Suppressor macrophage treated with lipopolysaccharide for 4 hours (primary cell): ENCODE results near the gene CPED1.

Experiments
- DNase-seq: peaks from one replicate; pipeline ENCODE4 v3.0.0-alpha.2; 2020

Gene CPED1

DNA sequence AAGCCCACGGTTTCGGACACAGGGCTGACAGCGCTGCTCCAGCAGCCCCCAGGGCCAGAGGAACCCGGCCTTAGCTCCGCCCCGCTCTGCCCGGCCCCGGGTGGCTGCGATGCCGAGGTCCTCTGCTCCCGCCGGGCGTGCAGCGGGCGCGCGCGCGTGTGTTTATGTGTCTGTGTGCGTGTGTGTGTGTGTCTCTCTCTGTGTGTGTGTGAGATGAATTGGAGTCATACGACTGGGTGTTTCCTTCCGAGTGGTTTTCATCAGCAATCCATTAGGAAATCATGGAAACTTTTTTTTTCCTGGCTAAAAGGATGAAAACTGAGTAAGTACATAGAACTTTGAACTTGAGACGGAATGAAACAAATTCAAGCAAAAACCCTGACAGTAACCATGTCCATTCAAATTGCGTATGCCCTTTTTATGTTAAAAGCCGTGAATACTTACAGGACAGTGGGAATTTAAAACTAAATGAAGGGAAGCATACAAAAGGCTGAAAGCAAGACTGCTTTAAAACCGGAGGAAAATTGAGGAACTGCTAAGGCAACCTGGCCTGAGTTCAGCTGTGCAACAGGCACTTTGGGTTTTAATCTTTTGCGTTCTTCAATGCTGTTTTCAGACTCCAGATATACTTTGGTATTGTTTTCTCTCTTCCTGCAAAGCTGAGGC lies at the start of gene CPED1:
CPED1 (plus strand) TSS at position 121 of the 666 bp plus-strand sequence. CDS start 911 bp downstream, outside the sequence.
- DNase-seq = peak; percentile 80

DNA sequence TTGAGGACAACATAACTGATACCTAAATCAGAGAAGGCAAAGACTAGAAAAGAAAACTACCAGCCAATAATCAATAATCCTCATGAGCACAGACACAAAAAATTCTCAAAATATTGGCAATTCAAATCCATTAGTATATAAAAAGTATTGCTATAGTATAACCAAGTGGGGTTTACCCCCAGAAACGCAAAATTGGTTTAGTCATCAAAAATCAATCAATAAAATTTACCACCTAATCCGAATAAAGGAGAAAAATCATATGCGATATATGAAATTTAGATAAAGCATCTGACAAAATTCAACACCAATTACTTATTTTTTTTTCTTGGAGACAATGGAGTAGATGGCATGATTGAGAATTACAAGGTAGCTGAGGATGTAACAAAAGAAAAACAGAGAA lies 49.2 kb upstream of the CPED1 start:
- no peak for DNase-seq

DNA sequence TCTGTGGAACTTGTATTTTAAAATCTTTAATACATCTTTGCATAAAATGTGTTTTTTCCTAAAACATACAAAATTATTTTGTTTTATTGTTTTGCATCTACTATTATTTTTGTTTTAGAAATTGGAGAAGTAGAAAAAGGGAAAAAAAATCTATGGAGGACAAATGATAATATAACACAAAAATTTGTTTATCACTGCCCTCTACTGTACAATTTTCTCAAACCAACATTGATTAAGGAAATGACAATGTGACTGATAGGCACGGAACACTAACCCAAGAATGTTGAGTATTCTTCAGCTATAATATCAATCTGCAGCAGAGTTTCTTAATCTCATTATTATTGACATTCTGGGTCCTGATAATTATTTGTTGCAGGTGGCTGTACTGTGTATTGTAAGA lies 47.4 kb upstream of the CPED1 start:
- DNase-seq = peak; percentile 55

DNA sequence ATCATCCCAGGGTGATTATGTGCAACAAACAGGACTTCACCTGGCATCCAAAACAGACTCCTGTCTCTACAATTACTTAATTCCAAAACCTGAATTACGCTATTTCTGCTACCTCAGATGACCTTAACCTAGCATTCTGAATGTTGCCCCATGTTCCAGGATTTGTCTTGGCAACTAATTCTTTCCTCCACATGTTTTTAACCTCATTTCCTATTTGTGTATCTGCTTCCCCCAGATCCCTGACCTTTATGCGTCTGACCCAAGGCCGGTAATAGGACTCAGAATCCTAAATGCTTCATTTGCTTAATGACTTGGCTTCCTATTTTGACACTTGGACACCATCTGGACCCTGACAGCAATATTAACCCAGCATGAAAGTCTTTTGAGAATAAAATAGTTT lies 46.7 kb upstream of the CPED1 start:
- DNase-seq = no peak

DNA sequence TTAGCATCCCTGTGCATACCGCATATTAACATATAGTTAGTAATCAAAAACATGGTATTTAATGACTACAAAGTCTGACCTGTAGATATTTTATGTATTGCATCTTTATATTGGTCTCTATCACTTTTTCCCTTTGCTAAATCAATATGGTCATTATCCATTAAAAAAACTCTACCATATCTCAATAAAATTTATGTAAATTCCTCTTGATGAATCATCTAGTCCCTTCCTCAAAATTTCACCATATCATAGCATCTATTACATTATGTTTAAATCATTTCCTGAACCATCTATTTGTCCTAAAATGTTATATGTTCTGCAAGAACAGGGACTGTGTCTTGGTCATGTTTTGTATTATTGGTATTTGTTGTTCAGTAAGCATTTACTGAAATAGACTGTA lies 45.6 kb upstream of the CPED1 start:
- DNase-seq = no peak

DNA sequence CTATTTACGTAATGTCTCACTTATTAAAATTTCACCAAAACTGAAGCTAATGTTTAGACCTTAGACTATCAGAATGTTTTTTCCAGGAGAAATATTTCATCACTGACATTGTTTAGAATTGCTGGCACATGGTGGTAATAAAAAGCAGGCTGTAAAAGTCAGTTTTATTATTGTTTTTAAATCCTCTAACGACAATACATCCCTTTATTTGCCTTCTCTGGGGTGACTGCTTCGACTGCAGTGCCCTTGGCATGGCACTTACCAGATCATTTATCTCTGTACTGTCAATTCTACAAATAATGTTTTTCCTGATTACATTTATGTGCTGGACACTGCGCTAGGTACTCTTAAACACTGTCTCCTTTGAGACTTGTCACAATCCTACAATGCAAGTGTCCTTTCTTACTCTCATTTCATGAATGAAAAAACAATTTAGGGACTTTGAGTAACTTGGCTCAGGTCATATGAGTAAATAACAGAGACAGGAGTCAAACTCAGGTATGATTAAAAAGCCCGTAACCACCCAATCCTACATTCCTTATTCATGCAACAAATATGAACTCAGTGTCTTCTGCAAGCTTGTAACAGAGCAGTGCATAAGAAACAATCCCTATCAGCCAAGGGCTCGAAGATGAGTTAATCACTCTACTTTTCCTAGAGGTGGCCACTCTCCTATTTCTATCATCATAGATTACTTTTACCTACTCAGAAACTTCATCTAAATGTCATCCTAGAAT lies 43.5 kb upstream of the CPED1 start:
- DNase-seq = no peak

DNA sequence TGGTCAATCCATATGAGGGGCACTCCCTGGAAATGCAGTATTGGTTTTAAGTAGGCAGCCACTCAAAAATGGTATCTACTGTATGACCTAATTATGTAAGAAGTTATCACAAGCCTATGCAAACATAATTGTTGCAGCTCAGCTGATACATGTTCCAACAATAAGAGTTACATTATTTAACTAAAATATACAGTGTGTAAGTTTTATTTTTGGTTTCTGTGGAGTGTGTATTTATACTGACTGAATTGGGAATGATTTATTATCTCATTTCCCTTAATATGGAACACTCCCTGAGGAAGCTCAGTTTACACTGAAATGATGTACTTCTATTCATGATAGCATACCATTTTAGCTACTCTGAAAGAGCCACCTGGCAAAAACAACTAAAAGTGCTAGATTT lies 40.5 kb upstream of the CPED1 start:
- DNase-seq = no peak

DNA sequence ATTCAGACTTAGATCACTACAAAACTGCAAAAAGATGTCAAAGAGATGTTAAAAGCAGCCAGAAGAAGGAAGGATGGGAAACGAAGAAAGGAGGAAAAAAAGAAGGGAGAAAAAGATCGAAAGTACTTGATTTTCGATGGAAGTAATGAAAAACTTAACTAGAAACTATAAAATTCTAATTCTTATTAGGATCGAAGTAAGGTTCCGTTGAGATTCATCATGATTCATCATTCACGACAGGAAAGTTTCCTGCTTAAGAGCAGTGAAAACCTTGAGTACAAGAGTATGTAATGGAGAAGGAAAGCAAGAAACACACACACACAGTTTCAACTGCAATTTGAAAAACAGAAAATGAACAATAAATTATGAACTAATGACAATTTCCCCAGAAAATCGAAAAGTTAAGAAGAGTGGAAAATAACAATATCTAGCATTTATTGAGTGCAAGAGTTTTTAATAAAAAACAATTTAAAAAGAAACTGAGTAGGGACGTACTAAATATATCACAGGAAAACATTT lies 39.1 kb upstream of the CPED1 start:
- no peak for DNase-seq

DNA sequence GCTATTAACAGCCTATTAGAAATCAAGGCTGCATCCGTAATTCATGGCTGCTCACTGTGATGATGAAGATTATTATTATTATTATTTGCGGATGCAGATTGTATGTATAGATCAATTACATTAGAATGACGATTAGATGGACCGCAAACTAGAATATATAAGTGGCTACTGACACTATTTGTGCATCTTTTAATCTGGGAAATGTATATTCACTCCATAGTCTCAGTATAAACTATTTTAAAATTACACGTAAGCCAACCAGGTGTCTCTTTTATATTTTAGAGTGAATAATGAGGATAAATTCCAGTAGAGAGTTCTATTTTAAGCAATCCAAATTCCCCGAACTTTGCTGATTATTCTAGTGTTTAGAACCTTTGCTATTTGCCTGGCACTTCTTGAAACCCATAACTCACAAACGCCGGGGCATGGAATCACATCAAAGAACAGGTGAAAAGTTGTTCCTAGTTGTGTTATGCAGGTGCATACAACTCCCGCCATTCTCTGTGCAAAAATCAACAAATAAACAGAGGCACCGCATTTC lies 38.4 kb upstream of the CPED1 start:
- DNase-seq = no peak

DNA sequence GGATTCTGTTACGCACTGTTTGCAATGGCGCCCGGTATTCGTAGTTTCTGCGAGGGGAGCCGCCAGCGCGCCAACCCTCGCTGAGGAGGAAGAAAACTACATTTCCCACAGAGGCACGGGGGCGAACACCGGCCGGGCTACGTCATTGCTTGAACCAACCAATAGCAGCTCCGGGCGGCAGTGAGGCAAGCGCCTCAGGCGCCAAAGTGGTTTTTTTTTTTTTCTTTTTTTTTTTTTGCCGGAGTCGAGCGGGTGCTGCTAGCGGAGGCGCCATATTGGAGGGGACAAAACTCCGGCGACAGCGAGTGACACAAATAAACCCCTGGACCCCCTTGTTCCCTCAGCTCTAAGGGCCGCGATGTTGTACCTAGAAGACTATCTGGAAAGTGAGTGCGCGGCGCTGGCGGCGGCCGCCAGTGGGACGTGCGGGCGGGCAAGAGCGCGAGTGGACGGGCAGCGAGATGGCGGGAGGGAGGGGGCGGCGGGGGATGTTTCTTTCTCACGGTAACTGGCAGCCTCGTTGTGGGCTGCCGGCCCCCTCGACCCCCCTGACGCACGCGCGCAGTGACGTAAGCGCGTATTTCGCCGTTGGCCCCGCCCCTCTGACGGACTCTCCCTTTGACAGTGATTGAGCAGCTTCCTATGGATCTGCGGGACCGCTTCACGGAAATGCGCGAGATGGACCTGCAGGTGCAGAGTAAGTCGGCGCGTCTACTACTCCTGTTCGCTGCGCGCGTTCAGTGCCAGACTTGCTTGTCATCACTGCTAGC lies 37.8 kb upstream of the CPED1 start, which contains the start of gene ING3:
ING3 (plus strand) TSS at position 239 of the 770 bp plus-strand sequence; CDS start at position 359, 120 bp downstream.
- peak; percentile 99 for DNase-seq

DNA sequence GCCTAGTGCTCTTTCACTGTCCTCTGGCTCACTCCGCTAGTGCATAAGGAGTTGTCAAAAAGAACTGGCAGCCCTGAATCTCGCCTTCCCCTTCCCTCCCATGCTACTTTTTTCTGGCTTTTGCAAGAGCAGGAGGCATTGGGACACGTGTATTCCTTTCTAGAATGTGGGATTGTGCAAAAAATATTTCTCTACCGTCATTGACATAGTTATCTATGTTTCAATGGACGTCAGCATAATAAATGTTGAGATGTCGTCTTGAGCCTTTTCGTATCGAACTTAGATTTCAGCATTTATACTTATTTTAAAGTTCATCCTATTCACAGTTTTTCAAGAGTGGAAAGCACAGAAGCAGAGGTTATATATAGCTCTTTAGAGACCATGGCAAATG lies 37.2 kb upstream of the CPED1 start:
- DNase-seq = no peak

DNA sequence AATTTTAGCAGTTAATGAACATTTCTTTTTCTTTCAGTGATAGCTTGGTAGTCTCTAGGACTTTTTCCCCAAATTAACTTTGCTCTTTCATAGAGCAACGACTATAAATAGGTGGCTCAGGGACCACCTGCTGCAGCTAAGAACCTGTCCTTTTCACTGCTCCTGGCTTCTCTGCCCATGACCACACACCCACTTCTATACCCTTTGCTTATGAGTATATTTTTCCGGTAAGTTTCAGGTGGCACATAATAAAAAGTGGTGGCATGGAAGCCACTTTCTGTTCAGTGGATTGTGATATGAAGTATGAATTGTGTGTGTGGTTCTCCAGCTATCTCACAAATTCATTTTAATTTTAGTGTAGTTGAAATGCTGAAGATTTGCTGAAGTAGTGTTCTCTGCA lies 36.7 kb upstream of the CPED1 start:
- DNase-seq = no peak

DNA sequence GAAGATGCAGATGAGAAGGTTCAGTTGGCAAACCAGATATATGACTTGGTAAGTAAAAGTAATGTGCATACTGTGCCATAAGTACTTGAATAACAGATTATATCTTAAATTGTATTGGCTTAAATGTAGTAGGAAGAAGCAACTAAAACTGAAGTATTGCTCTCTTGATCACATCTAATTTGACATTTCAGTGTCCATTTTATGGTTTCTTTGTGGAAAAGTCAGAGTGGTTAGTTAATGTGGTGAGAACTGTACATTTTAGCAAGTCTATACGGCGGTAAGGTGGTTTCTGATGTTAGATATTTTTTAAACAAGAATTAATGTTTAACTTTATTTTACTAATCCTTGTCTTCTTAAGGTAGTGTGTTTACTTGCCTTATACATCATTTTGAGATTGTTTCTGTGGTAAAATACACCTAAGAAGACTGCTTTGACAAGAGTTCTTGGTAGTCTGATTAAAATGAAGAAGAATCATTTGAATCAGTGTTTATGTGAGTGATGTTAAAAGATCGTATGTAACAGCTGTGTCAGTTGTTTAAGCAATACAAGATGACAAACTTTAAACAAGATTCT lies 32.8 kb upstream of the CPED1 start:
- DNase-seq = no peak

DNA sequence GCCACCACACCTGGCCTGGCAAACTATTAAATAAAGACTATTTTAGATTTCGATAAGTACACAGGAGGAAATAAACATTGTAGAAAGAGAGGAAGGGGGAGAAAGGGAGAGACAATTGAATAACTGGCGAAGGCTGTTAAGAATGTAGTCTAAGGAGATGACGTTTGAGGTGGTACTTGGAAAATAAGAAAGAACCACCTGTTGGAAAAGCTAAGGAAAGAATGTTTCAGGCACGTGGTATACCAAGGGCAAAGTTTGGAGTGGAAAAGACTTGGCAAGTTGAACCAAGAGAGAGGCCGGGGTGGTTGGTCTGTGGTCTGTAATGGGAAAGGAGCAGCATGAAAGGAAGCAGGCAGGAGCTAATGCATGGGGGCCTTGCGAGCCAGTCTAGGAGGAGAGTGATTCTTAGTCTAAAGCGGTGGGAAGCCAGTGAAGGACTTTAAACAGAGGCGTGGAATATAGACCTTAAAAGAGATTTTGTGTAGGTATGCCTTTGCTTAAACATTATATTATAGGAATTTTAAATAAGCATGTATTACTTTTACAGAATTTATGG lies 28.5 kb upstream of the CPED1 start:
- no peak for DNase-seq

DNA sequence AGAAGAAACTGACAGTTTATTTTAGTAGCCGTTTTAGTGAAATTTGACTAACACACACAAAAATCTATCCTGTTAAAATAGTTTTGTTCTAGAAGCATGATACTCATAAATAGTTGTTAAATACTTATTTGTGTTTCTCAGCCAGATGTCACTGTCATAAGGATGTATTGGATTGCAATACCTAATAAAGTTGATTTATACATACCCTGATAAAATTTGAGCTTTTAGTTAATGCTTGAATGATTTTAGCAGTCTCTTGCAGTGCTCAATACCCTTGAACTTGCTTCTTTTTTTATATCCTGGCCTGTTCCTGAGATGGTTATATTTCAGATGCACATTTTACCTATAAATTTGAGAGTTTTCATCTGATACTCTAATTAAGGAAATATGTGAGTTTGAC lies 27.8 kb upstream of the CPED1 start:
- DNase-seq = no peak

DNA sequence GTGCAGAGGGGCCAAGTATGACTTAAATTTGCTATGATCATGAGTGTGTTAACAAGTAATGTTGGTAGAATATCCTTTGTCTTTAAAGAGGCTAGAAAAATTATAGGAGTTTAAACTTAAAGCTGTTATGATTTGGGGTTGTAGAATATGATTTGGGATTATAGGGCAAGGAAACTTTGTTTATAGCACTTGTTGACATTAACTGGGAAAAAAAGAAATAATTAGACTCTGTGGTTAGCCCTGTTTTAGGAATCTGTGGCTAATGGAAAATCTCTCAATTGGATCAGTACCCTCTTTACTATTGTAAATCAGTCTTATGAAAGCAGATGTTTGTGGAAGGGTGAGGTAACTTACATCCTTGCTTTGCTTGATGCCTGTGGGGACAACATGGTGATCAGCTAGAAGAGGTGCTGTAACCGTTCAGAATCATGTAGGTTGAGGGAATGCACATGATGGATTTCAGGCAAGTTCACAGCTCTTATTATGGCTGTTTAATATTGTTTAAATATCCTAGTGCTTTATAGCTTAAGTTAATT lies 26.8 kb upstream of the CPED1 start:
- no peak for DNase-seq

DNA sequence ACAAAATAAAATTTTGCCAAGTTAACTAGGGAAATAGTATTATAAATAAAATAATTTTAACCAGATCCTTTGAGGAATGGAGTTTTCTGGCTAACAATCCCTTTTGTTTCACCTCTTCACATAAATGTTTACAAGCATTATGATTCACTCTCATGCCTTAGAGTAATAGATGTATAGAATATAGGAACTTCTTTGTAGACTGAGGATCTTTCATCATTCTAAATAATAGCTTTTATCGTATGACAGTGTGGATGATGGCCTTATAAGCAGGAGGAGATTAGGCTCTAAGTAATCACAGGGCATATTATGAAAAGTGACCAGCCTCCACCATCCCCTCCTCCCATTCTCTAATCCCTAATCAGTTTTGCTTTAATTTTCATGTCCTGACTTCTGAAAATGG lies 24.4 kb upstream of the CPED1 start:
- DNase-seq = no peak

DNA sequence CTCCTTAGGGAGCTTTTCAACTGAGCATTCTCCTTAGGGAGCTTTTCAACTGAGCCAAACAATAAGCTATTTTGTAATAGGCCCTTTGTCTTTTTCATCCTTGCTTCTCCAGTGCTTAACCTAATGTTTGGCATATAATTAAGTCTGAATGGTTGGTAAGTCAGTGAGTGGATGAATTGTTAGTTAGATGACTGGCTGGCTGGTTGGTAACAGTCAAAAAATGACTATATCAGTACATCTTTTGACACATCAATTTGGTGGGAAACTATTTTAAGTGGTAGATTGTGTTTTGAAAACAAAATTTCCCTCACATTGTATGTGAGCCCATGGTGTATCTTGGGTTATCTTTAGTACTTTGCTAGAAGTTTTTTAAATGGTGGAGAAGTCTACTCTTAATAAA lies 21.6 kb upstream of the CPED1 start:
- DNase-seq = no peak

DNA sequence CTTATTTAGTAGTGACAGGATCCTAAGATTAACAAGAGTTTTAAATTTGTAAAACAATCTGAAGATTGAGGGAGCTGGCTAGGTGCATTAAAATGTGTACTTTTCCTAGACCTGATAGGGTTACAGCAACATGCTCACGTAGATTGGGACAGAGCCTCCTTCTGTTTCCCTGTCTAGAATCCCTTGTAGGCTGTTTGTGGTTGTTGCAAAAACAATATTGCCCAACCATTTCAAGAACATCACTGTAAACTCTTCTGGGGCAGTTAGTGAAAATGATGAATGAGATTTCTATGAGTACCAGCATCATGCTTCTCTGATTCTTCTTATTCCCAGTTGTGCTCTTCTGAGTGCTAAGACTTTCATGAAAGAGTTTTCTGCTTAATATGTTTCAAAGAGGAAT lies 14.7 kb upstream of the CPED1 start:
- DNase-seq = no peak

DNA sequence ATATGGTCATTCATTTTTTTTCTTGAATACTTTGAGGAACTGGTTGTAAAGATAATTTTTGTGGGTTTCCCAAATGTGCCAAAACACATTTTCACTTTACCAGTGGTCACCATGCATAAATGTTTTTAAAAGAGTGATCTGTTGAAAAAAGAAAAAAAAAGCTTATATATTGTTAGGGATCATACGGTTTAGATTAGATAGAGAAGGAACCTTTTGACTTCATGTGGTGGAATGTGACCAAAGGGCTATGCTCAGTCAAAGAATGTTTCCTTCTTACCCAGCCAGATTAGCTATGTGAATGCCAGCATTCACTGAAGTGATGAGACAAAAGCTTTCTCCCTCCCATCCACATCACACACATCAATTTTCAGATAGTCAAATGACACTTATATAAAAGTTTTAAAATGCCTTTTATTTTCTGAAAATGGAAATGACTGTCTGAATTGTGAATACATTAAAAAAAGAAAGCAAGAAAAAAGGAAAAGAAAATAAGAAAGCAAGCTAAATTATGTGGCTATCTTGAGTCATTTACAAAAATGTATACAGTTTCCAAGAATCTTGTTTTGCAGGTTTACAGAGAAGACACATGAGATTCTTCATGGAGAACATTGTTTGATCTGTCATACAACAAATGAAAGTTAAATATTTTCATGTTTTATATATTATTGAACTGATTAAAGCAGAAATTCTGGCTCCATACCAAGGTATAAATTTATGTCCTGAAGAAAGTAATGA lies 8.6 kb upstream of the CPED1 start:
- DNase-seq = no peak

DNA sequence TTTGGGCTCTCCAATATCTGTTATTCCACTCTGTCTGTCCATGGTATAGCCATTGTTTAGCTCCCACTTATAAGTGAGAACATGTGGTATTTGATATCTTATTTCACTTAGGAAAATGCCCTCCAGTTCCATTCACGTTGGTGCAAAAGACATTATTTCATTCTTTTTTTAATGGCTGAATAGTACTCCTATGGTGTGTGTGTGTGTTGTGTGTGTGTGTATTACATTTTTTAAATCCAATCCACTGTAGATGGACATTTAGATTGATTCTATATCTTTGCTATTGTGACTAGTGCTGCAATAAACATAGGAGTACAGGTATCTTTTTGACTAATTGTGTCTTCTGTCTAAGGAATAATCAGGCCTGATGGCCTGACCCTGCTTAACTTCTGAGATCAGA lies 7.4 kb upstream of the CPED1 start:
- no peak for DNase-seq
